ENCODE measurements around the gene OSBPL5. TPM values are rescaled to one million over a fixed set of nuclear protein-coding genes. Genes with fewer than 3 reads are reported as not detected.
A peak's percentile ranks its signal among the peaks of the same experiment; 100 is the strongest.

Gene OSBPL5
- total RNA-seq, 1 donor from 2014 or later: 1.6 TPM

DNA sequence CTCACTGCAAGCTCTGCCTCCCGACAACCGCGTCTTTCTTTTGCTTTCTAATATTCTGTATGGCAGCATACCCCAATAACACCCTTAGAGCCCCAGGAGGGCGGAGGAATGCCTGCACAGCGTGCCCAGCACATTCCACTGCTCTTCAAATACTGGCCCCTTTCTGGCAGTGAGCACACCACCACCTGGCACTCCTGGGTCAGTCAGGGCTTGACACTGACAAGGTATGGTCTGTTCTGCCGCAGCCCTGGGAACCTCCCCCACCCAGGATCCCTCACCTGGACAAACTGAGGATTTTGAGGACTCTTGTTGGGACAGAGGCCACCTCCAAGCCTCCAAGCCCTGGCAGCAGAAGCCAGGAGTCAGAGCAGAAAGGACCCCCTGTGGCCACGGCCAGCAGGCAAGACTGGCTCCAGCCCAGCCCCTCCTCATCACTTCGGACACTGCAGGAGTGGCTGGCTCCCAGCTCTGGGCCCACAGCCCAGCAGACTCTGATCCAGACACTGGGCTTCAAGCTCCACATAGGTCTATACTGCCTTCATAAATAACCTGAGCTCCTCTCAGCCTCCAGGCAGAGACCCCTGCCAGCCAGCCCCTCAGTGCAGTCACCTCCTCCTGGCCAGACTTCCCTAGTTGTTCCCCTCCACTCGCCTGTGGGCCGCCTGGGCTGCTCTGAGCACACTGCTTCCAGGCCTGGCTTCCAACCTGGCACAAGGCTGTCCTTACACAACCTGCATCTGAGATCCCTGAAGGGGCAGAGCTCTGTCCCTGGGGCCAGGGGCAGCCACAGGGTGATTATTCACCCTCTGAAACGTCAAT, 122.4 kb downstream of the OSBPL5 start:
- intact Hi-C loops (cut with micrococcal nuclease): no loop called here
- Mint-ChIP-seq H3K4me3 (no peak overlapping the region), H3K27me3 (ENCODE audit: insufficient read depth) (no peaks in the 10 kb centered on the region), H3K4me1 (ENCODE audit: low read depth) (no peaks in the 10 kb centered on the region), H3K36me3 (ENCODE audit: low read depth) (peaks cover 23% of the 10 kb centered on the region), H3K9me3 (no peaks in the 10 kb centered on the region), H3K27ac (peak overlapping the region; percentile 70)
- DNase-seq (ENCODE audit: low spot score): no peak

GRCh38 chr11:3041699-3042441, 123.2 kb downstream of the OSBPL5 start:
- intact Hi-C loops (cut with micrococcal nuclease): no loop called here
- H3K36me3 Mint-ChIP-seq (ENCODE audit: low read depth): peaks cover 31% of the 10 kb centered on the region
- no peak overlapping the region for H3K4me3 Mint-ChIP-seq
- no peaks in the 10 kb centered on the region for H3K4me1 Mint-ChIP-seq (ENCODE audit: low read depth)
- no peaks in the 10 kb centered on the region for H3K9me3 Mint-ChIP-seq
- no peak for DNase-seq (ENCODE audit: low spot score)
- H3K27me3 Mint-ChIP-seq (ENCODE audit: insufficient read depth): no peaks in the 10 kb centered on the region
- H3K27ac Mint-ChIP-seq: peak overlapping the region; percentile 18

- Mint-ChIP-seq H3K4me1 (ENCODE audit: low read depth) (no peaks in the 10 kb centered on the region), H3K9me3 (no peaks in the 10 kb centered on the region), H3K27ac (no peak overlapping the region), H3K27me3 (ENCODE audit: insufficient read depth) (no peaks in the 10 kb centered on the region), H3K4me3 (no peak overlapping the region), H3K36me3 (ENCODE audit: low read depth) (peaks cover 37% of the 10 kb centered on the region)
- no peak for DNase-seq (ENCODE audit: low spot score)
- intact Hi-C loops (cut with micrococcal nuclease): no loop called here
Measured at GRCh38 chr11:3040881-3041280, 124.2 kb downstream of the OSBPL5 start.

- H3K4me3 Mint-ChIP-seq: no peak overlapping the region
- H3K27ac Mint-ChIP-seq: no peak overlapping the region
- H3K36me3 Mint-ChIP-seq (ENCODE audit: low read depth): peaks cover 41% of the 10 kb centered on the region
- intact Hi-C loops (cut with micrococcal nuclease): loop anchor here (1.0 kb wide), 1 partner anchor 53 kb away; no protein-coding TSS in a partner anchor
- no peaks in the 10 kb centered on the region for H3K27me3 Mint-ChIP-seq (ENCODE audit: insufficient read depth)
- H3K4me1 Mint-ChIP-seq (ENCODE audit: low read depth): no peaks in the 10 kb centered on the region
- H3K9me3 Mint-ChIP-seq: no peaks in the 10 kb centered on the region
- DNase-seq (ENCODE audit: low spot score): no peak
Measured at GRCh38 chr11:3037945-3038271, 127.2 kb downstream of the OSBPL5 start.

Other genes starting within 250 kb of the OSBPL5 start
- gene PHLDA2, start 235.9 kb downstream of the OSBPL5 start, total RNA-seq: 25.7 and 28.0 TPM in 2 replicates
- 284 and 285 TPM in 2 replicates for gene NAP1L4, start 173.0 kb downstream of the OSBPL5 start, total RNA-seq
- 60.5 and 63.6 TPM in 2 replicates for gene CARS1, start 107.9 kb downstream of the OSBPL5 start, total RNA-seq
- gene MRGPRG, start 53.5 kb upstream of the OSBPL5 start, total RNA-seq: not detected in 2 replicates
- not detected in 2 replicates for gene MRGPRE, start 67.1 kb upstream of the OSBPL5 start, total RNA-seq
- 41.2 and 42.8 TPM in 2 replicates for gene ZNF195, start 213.8 kb upstream of the OSBPL5 start, total RNA-seq

All from activated T-helper 1 cell treated with anti-CD3 and anti-CD28 coated beads, Interleukin-12 subunit alpha, Interleukin-12 subunit beta, Interleukin-2, Interleukin-4 antibody, amounts not matched to agents 30 ng/mL and 10 ng/mL and 1 ng/mL, durations not matched to agents 14 hours and 24 hours and 36 hours (primary cell).